RCC 7860 (cell line): ENCODE data around the gene PHLDB3.
"Not testable (repeated sequence)": the region's sequence is repeated elsewhere in the genome, so short reads cannot be mapped to it uniquely, and the experiment has no call there.

Source experiments
- DNase-seq: peaks from one replicate; pipeline ENCODE4 v3.0.0-alpha.2; 2015; ENCODE audit warnings: low spot score
- FAIRE-seq: peaks from 2 replicates; lab custom pipeline; 2012; peaks lifted over from hg19 to GRCh38; lab: Jason Lieb, UNC

Gene PHLDB3

DNA sequence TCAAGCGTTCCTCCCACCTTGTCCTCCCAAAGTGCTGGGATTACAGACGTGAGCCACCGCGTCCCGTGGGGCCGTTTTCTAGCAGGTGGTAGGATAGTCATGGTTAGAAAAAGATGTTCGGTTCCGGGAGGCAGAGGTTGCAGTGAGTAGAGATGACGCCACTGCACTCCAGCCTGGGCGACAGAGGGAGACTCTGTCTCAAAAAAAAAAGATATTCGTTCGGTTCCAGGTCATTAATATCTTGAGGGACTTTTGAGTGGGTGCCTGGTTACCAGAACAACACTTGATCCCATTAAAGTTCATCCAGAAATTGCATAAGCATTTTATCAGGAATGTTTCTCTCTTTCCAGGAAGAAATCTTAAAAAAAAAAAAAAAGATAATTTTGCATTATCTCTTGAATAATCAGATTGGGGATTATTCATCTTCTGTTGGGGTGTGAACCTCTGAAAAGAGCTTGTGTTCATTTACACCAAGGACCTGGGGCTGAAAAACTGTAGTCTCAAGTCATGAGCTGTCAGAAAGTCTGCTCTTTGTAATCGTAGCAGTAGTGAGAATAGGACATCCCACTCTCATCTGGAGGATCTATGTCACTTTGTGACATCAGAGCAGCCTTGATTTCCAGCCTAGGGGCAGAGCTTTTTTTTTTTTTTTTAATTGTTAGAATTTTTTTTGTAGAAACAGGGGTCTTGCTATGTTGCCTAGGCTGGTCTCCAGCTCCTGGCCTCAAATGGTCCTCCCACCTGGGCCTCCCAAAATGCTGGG lies 23.5 kb upstream of the PHLDB3 start:
- FAIRE-seq (no peak), DNase-seq (peak; percentile 39)

DNA sequence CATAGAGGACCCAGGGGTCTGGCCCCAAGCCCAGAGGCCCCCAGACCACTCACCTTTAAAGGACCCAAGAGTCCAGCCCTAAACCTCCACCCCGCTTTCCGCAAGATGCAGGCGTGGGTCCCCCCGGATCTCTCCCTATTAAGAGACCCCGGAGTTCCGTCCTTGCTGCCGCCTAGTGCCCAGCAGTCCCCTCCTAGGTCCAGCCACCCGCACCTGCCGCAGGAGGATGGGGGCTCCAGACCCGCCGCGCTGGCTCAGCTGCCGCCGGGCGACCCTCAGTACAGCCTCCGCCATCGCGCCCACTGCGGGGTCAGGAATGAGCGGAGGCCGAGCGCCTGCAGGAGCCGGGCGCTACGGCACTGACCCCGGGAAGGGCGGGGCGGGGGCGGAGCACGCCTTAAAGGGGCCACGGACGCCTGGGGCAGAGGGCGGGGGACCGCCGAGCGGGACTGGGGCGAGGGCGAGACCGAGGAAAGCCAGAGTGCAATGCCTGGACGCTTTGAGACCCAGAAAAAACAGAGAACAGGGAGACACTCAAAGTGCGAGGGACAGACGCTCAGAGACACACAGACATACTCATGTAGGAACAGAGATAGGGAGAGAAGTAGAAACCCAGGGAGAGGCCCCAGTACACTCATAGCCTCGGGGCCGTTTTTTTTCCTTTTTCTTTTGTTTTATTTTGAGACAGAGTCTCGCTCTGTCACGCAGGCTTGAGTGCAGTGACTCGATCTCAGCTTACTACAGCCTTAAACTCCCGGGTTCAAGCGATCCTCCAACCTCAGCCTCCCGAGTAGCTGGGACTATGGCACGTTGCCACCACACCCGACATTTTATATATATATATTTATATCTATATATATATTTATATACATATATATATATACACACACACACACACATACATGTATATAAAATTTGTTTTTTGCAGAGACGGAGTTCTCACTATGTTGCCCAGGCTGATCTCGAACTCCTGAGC lies 22.6 kb upstream of the PHLDB3 start, which contains the start of gene ETHE1:
Gene ETHE1, minus strand, starts transcription at position 318 of the 976 bp plus-strand sequence. Its CDS starts 24 bp downstream, at position 294.
- FAIRE-seq, result no peak
- peak; percentile 10 for DNase-seq

DNA sequence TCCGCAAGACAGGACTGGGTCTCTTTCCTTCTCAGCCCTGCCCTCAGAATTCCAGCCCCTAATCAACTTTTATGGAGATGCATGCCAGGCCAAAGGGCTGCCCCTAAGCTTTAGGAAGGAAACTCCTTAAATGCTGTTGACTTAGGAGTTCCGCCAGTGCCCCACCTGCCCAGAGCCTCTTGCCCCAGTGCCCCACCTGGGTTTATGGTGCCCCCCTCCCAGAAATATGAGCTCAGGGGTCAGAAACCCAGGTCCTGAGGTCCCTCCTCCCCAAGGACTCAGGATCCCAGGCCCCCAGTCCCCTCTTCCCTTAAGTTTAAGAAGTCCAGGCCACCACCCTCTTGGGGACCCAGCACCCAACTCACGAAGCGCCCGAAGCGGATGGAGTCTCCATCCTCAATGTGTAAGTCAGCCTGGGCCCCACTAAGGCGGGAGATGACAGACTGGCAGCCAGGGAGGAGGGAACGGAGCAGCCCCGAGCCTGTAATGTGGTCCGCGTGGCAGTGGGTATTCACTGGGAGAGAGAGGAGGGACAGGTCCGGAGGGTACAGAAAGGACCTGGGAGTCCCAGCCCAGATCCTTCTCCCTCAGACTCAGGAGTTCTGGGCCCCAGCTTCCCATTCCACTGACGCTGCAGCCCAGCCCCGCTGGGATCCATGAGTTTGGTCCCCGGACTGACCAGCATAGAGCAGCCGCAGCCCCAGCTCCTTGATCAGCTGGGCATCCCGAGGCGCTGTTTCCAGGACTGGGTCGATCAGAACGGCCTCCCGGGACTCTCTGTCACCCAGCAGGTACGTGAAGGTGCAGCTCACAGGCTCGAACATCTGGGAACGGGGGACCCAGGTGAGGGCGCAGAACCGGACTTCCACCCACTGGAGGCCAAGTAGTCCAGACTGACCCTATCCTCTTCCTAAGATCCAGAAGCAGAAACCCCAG lies 21.6 kb upstream of the PHLDB3 start:
- DNase-seq, result no peak
- FAIRE-seq, result no peak

DNA sequence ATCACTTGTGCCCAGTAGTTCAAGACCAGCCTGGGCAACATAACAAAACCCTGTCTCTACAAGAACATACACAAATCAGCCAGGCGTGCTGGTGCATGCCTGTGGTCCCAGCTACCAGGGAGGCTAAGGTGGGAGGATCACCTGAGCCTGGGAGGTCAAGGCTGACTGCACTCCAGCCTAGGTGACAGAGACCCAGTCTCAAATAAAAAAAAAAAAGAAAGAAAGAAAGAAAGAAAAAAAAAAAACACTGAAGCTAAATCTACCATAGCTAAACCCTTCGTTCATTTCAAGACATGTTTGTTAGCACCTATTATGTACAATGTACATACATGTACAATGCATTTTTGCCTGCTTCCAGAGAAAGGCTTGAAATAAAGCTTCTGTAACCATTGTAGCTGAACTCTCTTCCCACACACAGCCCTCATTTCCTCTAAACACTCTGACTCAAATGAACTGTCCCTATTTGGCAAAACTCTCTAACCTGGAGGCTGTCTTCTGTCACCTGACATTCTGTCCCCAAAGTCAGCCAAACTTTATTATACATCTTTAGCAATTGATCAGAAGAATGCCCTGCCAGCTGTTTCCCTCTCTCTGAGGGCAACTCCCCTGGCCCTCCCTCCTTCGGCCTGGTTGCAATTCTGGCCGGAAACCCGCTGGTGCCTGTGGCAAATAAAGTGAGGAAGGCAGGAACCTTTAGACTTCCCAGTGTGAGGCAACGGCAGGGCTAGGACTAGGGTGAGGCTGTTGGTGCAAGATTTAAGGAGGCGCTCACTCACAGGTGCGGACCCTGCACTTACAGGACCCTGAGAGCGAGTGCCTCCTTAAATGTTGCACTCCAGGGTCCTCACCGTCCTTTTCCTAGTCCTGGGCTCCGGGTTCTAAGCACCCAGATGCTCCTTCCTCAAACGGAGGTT lies 20.6 kb upstream of the PHLDB3 start:
- FAIRE-seq (no peak), DNase-seq (no peak)

DNA sequence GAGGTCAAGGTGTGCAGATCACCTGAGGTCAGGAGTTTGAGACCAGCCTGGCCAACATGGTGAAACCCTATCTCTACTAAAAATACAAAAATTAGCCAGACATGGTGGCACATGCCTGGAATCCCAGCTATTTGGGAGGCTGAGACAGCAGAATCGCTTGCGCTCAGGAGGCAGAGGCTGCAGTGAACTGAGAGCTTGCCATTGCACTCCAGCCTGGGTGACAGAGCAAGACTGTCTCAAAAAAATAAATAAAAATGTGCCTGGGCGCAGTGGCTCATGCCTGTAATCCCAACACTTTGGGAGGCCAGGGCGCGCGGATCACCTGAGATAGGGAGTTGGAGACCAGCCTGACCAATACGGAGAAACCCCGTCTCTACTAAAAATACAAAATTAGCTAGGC lies 19.1 kb upstream of the PHLDB3 start:
- not testable (repeated sequence) for DNase-seq, FAIRE-seq

DNA sequence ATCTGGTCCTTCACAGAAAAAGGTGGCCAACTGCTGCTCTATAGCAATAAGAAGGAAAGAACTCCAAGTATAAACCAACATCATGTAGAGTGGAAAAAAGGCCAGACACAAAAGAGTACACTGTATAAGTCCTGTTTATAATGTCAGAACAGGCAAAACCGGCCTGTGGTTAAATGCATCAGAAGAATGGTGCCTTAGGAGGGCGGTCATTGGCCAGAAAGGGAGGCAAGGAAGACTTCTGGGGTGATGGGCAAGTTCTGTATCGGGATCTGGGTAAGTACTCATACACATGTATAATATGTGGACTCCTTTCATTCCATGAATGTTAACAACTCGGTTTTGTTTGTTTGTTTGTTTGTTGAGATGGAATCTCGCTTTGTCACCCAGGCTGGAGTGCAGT lies 18.4 kb upstream of the PHLDB3 start:
- FAIRE-seq (no peak), DNase-seq (no peak)

DNA sequence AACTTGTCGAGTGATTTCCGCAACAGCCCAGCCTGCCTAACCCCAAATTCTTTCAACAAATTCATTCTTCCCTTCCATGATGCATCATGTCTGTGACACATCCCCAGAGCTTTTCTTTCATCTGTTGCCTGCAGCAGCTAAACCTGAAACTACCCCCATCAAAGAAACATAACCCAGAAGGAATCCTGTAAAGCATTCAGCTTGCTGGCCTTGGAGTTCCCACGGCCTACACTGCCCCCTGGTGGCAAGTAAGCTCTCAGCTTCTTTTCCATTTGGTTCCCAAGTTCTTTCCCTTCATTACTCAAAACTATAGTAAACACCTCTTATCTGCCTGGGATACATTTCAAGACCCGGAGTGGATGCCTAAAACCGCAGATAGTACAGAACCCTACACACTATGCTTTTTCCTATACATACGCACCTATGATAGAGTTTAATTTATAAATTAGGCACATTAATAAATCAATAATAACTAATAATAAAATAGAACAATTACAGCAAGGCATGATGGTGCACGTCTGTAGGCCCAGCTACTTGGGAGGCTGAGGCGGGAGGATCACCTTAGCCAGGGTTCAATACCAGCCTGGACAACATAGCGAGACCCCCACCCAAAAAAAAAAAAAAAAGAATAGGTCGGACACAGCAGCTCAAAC lies 15.0 kb upstream of the PHLDB3 start:
- FAIRE-seq, result peak; percentile 24
- peak; percentile 58 for DNase-seq

DNA sequence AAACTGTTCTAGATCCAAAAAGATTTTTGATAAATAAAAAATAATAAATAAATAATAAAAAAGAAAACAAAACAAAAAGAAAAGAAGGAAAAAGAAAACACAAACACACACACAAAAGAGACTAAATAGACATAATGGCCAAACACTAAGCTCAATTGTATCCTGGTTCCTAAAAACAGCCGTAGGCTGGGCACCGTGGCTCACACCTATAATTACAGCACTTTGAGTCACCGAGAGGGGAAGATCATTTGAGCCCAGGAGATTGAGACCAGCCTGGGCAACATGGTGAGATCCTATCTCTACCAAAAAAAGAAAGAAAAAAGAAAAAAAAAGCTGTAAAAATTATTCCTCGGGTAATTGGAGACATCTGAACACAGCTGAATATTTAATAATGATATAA lies 13.5 kb upstream of the PHLDB3 start:
- FAIRE-seq (no peak), DNase-seq (no peak)

DNA sequence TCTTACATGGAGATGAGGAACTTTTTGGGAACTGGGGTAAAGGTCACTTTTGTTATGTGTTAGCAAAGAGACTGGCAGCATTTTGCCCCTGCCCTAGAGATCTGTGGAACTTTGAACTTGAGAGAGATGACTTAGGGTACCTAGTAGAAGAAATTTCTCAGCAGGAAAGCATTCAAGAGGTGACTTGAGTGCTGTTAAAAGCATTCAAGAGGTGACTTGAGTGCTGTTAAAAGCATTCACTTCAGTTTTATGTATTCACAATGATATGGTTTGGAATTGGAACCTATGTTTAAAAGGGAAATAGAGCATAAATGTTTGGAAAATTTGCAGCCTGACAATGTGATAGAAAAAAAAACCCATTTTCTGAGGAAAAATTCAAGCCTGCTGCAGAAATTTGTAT lies 7.9 kb upstream of the PHLDB3 start:
- not testable (repeated sequence) for DNase-seq, FAIRE-seq

DNA sequence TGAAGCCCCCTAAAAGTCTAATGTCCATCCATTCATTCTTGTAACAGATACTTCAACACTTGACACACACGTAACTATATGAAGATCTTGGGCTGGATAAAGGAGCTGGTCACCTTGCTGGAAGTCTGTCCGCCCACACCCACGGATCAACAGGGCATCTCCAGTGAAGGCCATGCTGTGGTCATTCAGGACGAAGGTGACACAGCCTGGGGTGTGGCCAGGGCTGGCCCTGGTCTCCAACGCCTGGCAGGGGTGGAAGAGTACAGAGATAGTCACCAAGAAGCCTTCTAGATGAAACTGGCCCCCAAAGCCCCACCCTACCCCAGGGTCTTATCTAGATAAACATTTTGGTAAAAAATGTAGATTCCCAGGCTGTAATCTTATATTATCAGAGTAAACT lies 6.8 kb upstream of the PHLDB3 start:
- FAIRE-seq (no peak), DNase-seq (no peak)

DNA sequence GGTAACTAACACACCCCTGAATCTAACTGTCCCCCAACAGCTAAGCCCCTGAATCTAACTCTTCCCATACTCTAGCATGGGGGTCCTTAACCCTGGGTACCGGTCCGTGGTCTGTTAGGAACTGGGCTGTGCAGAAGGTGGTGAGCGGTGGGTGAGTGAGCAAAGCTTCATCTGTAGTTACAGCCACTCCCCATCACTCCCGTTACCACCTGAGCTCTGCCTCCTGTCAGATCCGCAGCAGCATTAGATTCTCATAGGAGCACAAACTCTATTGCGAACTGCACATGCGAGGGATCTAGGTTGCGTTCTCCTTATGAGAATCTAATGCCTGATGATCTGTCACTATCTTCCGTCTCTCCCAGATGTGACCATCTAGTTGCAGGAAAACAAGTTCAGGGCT lies 6.2 kb upstream of the PHLDB3 start:
- FAIRE-seq (no peak), DNase-seq (no peak)

DNA sequence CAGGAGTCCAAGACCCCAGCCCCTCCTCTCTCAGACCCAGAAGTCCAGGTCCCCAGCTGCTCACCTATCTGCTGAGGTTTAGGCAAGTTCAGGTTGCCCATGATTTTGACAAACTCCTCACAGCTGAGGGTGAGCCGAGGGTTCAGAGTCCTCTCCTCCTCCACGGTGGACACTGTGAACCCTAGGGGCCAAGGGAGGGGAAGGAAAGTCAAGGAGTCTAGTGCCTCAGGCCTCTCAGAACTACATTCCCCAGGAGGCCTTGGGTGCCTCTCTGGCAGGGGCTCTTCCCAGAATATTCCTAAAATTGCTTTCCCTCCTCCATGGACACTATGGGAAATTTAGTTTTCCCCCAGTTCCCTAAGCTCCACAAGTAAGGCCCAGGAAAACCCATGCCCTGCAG lies 3.3 kb upstream of the PHLDB3 start:
- FAIRE-seq (no peak), DNase-seq (no peak)

DNA sequence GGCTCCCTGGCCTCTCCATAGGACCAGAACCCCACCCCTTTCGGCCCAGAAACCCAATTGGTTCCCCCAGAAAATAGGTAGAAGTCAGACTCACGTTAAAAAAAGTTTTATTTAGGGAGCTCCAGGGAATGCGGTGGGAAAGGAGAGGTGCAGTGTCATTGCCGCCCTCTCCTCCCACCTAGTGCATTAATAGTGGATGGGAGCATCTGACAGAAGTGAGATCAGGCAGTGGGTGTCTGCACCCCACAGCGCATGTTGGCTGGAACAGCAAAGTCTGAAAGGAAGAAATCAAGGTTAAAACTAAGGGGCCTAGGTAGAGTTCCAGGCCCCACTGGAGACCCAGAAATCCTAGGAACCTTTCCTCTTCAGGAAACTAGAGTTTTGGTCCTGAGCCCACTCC lies 2.1 kb upstream of the PHLDB3 start:
- FAIRE-seq, result no peak
- DNase-seq, result no peak

DNA sequence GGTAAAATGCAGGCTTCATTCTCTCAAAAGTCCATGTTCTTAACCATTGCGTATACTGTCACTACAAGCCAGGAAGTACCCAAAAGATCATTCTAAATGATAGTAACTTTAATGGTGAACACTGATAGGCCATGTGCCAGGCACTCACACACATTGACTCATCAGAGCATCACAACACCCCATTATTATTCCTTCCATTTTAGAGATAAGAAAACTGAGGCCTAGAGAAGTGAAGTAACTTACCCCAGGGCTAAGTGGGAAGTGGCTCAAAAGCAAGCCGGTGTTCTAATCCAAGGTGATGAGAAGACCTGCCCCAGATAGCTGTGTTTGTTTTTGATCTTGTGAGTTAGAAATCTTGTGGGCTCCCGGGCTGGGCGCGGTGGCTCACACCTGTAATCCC lies 1.4 kb upstream of the PHLDB3 start:
- FAIRE-seq, result no peak
- no peak for DNase-seq

DNA sequence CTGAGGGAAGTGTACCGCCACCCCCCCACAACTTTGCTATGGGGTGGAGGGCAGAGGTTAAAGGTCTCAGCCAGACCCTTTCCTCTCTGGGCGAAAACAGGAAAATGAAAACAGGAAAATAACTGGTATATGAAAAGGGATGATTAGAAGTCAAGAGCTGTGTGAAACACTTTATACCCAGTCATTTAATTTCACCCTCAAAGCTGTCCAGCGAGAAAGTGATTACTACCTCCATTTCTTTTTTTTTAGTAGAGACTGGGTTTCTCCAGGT lies 575 bp upstream of the PHLDB3 start:
- DNase-seq (no peak), FAIRE-seq (no peak)

DNA sequence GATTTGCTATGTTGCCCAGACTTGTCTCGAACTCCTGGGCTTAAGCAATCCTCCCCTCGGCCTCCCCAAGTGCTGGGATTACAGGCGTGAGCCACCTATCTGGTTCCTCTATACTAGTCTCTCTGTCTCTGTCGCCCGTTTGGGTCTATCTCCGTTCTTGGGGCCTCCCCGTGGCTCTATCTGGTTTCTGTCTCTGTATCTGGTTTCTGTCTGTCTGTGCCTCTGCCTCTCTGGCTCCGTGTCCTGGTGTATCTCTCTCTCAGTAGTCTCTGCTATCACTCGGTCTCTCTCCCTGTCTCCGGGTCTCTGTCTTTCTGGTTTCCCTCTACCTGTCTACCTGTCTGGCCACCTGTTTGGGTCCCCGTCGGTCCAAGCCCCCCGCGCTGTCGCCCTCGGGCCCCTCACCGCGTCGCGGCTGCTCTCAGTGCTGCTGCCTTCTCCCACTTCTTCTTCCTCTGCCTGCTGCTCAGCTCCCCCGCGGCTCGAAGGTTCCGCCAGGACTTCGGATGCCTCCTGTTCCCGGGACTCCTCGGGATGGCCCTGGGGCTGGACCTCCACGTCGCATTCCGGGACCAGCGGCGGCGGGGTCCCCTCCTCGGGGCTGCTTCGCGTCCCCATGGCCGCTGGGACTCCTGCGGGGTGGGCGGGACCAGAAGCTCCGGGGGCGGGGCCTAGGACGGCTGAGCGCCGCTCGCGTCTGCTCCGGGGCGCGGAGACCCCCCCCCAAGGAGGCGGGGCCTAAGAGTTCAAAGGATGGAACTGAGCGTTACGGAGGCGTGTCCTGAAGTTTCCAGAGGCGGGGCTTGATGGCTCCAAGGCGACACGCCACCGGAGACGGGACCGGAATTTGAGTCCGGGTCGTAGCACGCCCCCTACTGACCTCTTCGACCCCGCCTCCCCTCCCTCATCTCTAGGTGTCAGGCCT lies 783 bp downstream of the PHLDB3 start:
- no peak for FAIRE-seq

DNA sequence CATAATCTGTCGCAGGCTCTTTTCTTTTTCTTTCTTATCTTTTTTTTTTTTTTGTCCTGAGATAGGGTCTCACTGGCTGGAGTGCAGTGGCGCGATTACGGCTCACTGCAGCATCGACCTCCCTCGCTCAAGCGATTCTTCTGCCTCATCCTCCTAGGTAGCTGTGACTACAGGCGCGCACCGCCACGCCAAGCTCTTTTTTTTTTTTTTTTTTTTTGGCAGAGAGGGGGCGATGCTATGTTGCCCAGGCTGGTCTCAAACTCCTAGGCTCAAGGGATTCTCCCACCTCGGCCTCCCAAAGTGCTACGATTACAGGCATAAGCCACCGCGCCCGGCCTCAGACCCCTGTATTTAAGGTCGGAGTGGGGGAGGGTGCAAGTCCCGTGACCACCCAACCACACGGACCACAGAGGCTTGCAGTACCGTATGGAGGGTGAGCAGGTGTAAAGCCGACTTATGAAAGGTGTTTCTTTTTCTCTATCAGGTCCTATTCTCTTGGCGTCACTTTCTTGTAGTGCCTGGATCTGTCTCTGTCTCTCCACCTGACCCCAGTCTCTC lies 2.0 kb downstream of the PHLDB3 start:
- no peak for DNase-seq
- no peak for FAIRE-seq

More for the DNA sequence above, 783 bp downstream of the PHLDB3 start:
- peak; percentile 68 for DNase-seq
